CD8-positive, alpha-beta memory T cell (primary cell): ENCODE data around the gene PBOV1. TPM values are rescaled to one million over a fixed set of nuclear protein-coding genes. Genes with fewer than 3 reads are reported as not detected.

Experiments
- CTCF ChIA-PET: fragments of 350-600 bp; sonication (Branson Sonifier 250); formaldehyde crosslinking; loops from one replicate; lab custom pipeline; 2021; ENCODE audit warnings: antibody characterized with exemption; lab: Charles Lee
- POLR2A ChIA-PET: fragments of 350-600 bp; sonication (Branson Sonifier 250); formaldehyde crosslinking; loops from one replicate; lab custom pipeline; 2021; ENCODE audit warnings: antibody characterized with exemption; lab: Charles Lee
- DNase-seq, 5 donors: peaks; one replicate each; pipeline versions ENCODE4 v3.0.0 to v3.0.0-alpha.2; 2020 to 2022; ENCODE audit warnings: mixed read lengths in 1 of 5
- H3K27ac ChIP-seq: one replicate; pipeline ENCODE4 v1.7.0; 2013; ENCODE audit warnings: low read depth, mild to moderate bottlenecking, low read length, moderate library complexity
- H3K27me3 ChIP-seq: 2 replicates; pipeline ENCODE4 v1.7.0; 2013; ENCODE audit warnings: low read length, mild to moderate bottlenecking; ENCODE audit not compliant: insufficient read depth, poor library complexity, severe bottlenecking
- H3K36me3 ChIP-seq: 2 replicates; pipeline ENCODE4 v1.7.0; 2013; ENCODE audit warnings: mild to moderate bottlenecking, low read length, moderate library complexity; ENCODE audit not compliant: insufficient read depth
- H3K4me1 ChIP-seq: 2 replicates; pipeline ENCODE4 v1.7.0; 2013; ENCODE audit warnings: mild to moderate bottlenecking, low read length, moderate library complexity; ENCODE audit not compliant: insufficient read depth
- H3K4me3 ChIP-seq: 2 replicates; pipeline ENCODE4 v1.7.0; 2013; ENCODE audit warnings: mild to moderate bottlenecking, low read length
- H3K9me3 ChIP-seq: 2 replicates; pipeline ENCODE4 v1.7.0; 2013; ENCODE audit warnings: mild to moderate bottlenecking, low read length
- H3K27ac Mint-ChIP-seq, 8 donors: one replicate each; pipeline ENCODE4 v1.8.0; 2020 to 2021; ENCODE audit warnings: mixed read lengths in 8 of 8, mild to moderate bottlenecking in 6 of 8, inconsistent platforms in 3 of 8, moderate library complexity in 3 of 8
- H3K27me3 Mint-ChIP-seq, 2 donors: one replicate each; pipeline ENCODE4 v1.8.0; 2020 to 2021; ENCODE audit warnings: mixed read lengths in 2 of 2, mild to moderate bottlenecking in 1 of 2, moderate library complexity in 1 of 2
- H3K36me3 Mint-ChIP-seq, 3 donors: one replicate each; pipeline ENCODE4 v1.8.0; 2020 to 2021; ENCODE audit warnings: mixed read lengths in 3 of 3, inconsistent platforms in 1 of 3, mild to moderate bottlenecking in 1 of 3
- H3K4me1 Mint-ChIP-seq, 3 donors: one replicate each; pipeline ENCODE4 v1.8.0; 2020 to 2021; ENCODE audit warnings: mixed read lengths in 3 of 3, inconsistent platforms in 1 of 3, mild to moderate bottlenecking in 1 of 3
- H3K4me3 Mint-ChIP-seq, 7 donors: one replicate each; pipeline ENCODE4 v1.8.0; 2020 to 2021; ENCODE audit warnings: mixed read lengths in 7 of 7, mild to moderate bottlenecking in 6 of 7, moderate library complexity in 4 of 7, inconsistent platforms in 2 of 7
- H3K9me3 Mint-ChIP-seq, 5 donors: one replicate each; pipeline ENCODE4 v1.8.0; 2020 to 2022; ENCODE audit warnings: mixed read lengths in 5 of 5, mild to moderate bottlenecking in 3 of 5, moderate library complexity in 2 of 5, inconsistent platforms in 1 of 5
- polyA plus RNA-seq: library from polyadenylated mRNA; unstranded; fragments of 300-500 nt; fragmentation: Illumina TruSeq; gene quantifications from one replicate; pipeline ENCODE4 v1.2.3, GENCODE V29; 2021
- total RNA-seq, 2 experiments: library from RNA; stranded (reverse); gene quantifications; one replicate each; pipeline ENCODE4 v1.2.3, GENCODE V29; 2021

Gene PBOV1
- total and polyA plus RNA-seq, 3 experiments from 2014 or later: not detected

GRCh38 chr6:138176652-138177232 lies 41.5 kb downstream of the PBOV1 start:
- H3K27ac Mint-ChIP-seq: no peak overlapping the region
- Histone ChIP-seq H3K4me3 (no peak overlapping the region), H3K27me3 (no peaks in the 10 kb centered on the region), H3K9me3 (peaks cover 7% of the 10 kb centered on the region), H3K4me1 (no peaks in the 10 kb centered on the region), H3K27ac (no peak overlapping the region), H3K36me3 (no peaks in the 10 kb centered on the region)
- peaks cover 20 to 36% (median 33%) of the 10 kb centered on the region in 5 donors for H3K9me3 Mint-ChIP-seq
- CTCF ChIA-PET: no interaction called here
- peaks cover 0 to 1% (median 0%) of the 10 kb centered on the region in 3 donors for H3K36me3 Mint-ChIP-seq
- POLR2A ChIA-PET: no interaction called here
- peaks cover 20 to 37% of the 10 kb centered on the region in 2 donors for H3K27me3 Mint-ChIP-seq
- no peak for DNase-seq
- H3K4me1 Mint-ChIP-seq: no peaks in the 10 kb centered on the region
- H3K4me3 Mint-ChIP-seq: no peak overlapping the region

- Histone ChIP-seq H3K4me1 (no peaks in the 10 kb centered on the region), H3K27me3 (no peaks in the 10 kb centered on the region), H3K36me3 (no peaks in the 10 kb centered on the region), H3K27ac (no peak overlapping the region), H3K9me3 (peaks cover 7% of the 10 kb centered on the region), H3K4me3 (no peak overlapping the region)
- H3K36me3 Mint-ChIP-seq: peaks cover 0 to 1% (median 0%) of the 10 kb centered on the region in 3 donors
- ChIA-PET CTCF (no interaction called here), POLR2A (no interaction called here)
- no peaks in the 10 kb centered on the region for H3K4me1 Mint-ChIP-seq
- peaks cover 22 to 39% of the 10 kb centered on the region in 2 donors for H3K27me3 Mint-ChIP-seq
- no peak overlapping the region for H3K4me3 Mint-ChIP-seq
- H3K9me3 Mint-ChIP-seq: peaks cover 20 to 35% (median 33%) of the 10 kb centered on the region in 5 donors
- no peak for DNase-seq
- no peak overlapping the region for H3K27ac Mint-ChIP-seq
Measured at GRCh38 chr6:138175596-138175995, 42.7 kb downstream of the PBOV1 start.

Other genes starting within 250 kb of the PBOV1 start
- gene PERP, start 111.1 kb downstream of the PBOV1 start, total RNA-seq: 1 to 10 TPM; 8.0 to 8.7 TPM
- 6.4 TPM for gene PERP, start 111.1 kb downstream of the PBOV1 start, polyA plus RNA-seq
- under 1 TPM; 0.09 to 0.11 TPM for gene ARFGEF3, start 56.6 kb downstream of the PBOV1 start, total RNA-seq
- not detected for gene ARFGEF3, start 56.6 kb downstream of the PBOV1 start, polyA plus RNA-seq
- not detected for gene SMIM28, start 159.4 kb upstream of the PBOV1 start, total RNA-seq
- not detected for gene SMIM28, start 159.4 kb upstream of the PBOV1 start, polyA plus RNA-seq
- 10 to 100 TPM; 27.2 to 27.5 TPM for gene HEBP2, start 185.7 kb upstream of the PBOV1 start, total RNA-seq
- gene HEBP2, start 185.7 kb upstream of the PBOV1 start, polyA plus RNA-seq: 42.0 TPM